H1 (cell line): Measurements from ENCODE around the gene LIPI. TPM values are rescaled to one million over a fixed set of nuclear protein-coding genes. Genes with fewer than 3 reads are reported as not detected.
A peak's percentile ranks its signal among the peaks of the same experiment; 100 is the strongest.

Source experiments
- CTCF ChIA-PET: fragments of 300-600 bp; sonication (Branson Sonifier 250); formaldehyde crosslinking; loops from one replicate; lab custom pipeline; 2021; ENCODE audit not compliant: partially characterized antibody; lab: Charles Lee
- POLR2A ChIA-PET: fragments of 300-600 bp; sonication (Branson Sonifier 250); formaldehyde crosslinking; loops from one replicate; lab custom pipeline; 2021; ENCODE audit warnings: inconsistent platforms; ENCODE audit not compliant: partially characterized antibody; lab: Charles Lee
- DNase-seq, 2 experiments: peaks; one replicate each; pipeline versions ENCODE4 v3.0.0 to v3.0.0-alpha.2; 2010 to 2022; ENCODE audit warnings: low spot score in 2 of 2, low read depth in 1 of 2, mixed read lengths in 1 of 2
- FAIRE-seq: peaks from 2 replicates; lab custom pipeline; 2011; peaks lifted over from hg19 to GRCh38; lab: Jason Lieb, UNC
- H2AFZ ChIP-seq: 2 replicates; pipeline ENCODE4 v1.8.1; 2012; ENCODE audit warnings: low read length, inconsistent platforms
- H2AK5ac ChIP-seq: 2 replicates; pipeline ENCODE4 v1.6.1; 2013; ENCODE audit warnings: low read depth, low read length
- H2BK120ac ChIP-seq: replicated peaks from 2 replicates; pipeline ENCODE3; 2013; ENCODE audit warnings: low read depth, low read length, inconsistent platforms
- H2BK12ac ChIP-seq: 2 replicates; pipeline ENCODE4 v1.6.1; 2013; ENCODE audit warnings: low read depth, low read length
- H2BK15ac ChIP-seq: 2 replicates; pipeline ENCODE4 v1.6.1; 2013; ENCODE audit warnings: low read length
- H2BK20ac ChIP-seq: 2 replicates; pipeline ENCODE4 v1.6.1; 2013; ENCODE audit warnings: low read length
- H2BK5ac ChIP-seq: 2 replicates; pipeline ENCODE4 v1.6.1; 2013; ENCODE audit warnings: low read depth, low read length
- H3K14ac ChIP-seq: 2 replicates; pipeline ENCODE4 v1.6.1; 2013; ENCODE audit warnings: inconsistent platforms; ENCODE audit not compliant: insufficient read length
- H3K18ac ChIP-seq: 2 replicates; pipeline ENCODE4 v1.6.1; 2013; ENCODE audit warnings: low read length; ENCODE audit errors: extremely low read depth
- H3K23ac ChIP-seq: 2 replicates; pipeline ENCODE4 v1.6.1; 2013; ENCODE audit warnings: inconsistent platforms; ENCODE audit not compliant: insufficient read length
- H3K23me2 ChIP-seq: 2 replicates; pipeline ENCODE4 v1.6.1; 2013; ENCODE audit warnings: low read depth, low read length
- H3K27ac ChIP-seq: 2 replicates; pipeline ENCODE4 v1.6.1; 2011; ENCODE audit warnings: low read depth, low read length, inconsistent platforms
- H3K27me3 ChIP-seq, 4 experiments: replicated peaks in 1 of 4; 1 replicate in 1 of 4; 2 replicates in 3 of 4; pipeline versions ENCODE4 v1.6.1 to v1.8.1; 2011 to 2013; ENCODE audit warnings: low read length in 3 of 4, mild to moderate bottlenecking in 3 of 4, inconsistent platforms in 2 of 4, mixed read lengths in 2 of 4, moderate library complexity in 1 of 4; ENCODE audit not compliant: control insufficient read depth in 3 of 4, insufficient read depth in 3 of 4; ENCODE audit errors: extremely low read depth in 1 of 4
- H3K36me3 ChIP-seq, 4 experiments: 2 replicates each; pipeline versions ENCODE4 v1.6.1 to v1.8.1; 2011 to 2013; ENCODE audit warnings: mild to moderate bottlenecking in 4 of 4, low read length in 3 of 4, moderate library complexity in 2 of 4, control low read depth in 1 of 4, inconsistent platforms in 1 of 4; ENCODE audit not compliant: insufficient read depth in 4 of 4, control insufficient read depth in 2 of 4
- H3K4ac ChIP-seq: replicated peaks from 2 replicates; pipeline ENCODE3; 2013; ENCODE audit warnings: low read length, low read depth, mixed read lengths, inconsistent platforms; ENCODE audit not compliant: insufficient read length
- H3K4me1 ChIP-seq, 4 experiments: replicated peaks in 1 of 4; 1 replicate in 1 of 4; 2 replicates in 3 of 4; pipeline versions ENCODE4 v1.6.1 to v1.8.1; 2011 to 2013; ENCODE audit warnings: low read length in 3 of 4, inconsistent platforms in 2 of 4, mixed read lengths in 1 of 4; ENCODE audit not compliant: insufficient read depth in 4 of 4, control insufficient read depth in 3 of 4
- H3K4me2 ChIP-seq, 2 experiments: 2 replicates each; pipeline versions ENCODE4 v1.6.1 to v1.8.1; 2011 to 2013; ENCODE audit warnings: low read depth in 2 of 2, low read length in 2 of 2, control low read depth in 1 of 2, inconsistent platforms in 1 of 2, mild to moderate bottlenecking in 1 of 2; ENCODE audit not compliant: insufficient read depth in 1 of 2
- H3K4me3 ChIP-seq, 4 experiments: fragments of 200-600, 300-600 bp in 1 of 4; sonication (generic), shearing (Covaris generic), sonication (Bioruptor Twin) in 1 of 4; 2 replicates each; pipeline versions ENCODE4 v1.5.1 to v1.8.1; 2011 to 2016; ENCODE audit warnings: low read length in 4 of 4, low read depth in 3 of 4, control low read depth in 2 of 4, inconsistent platforms in 2 of 4, mild to moderate bottlenecking in 2 of 4, mixed read lengths in 1 of 4, moderate library complexity in 1 of 4; ENCODE audit not compliant: insufficient read depth in 2 of 4; ENCODE audit errors: extremely low read depth in 1 of 4
- H3K56ac ChIP-seq: replicated peaks from 2 replicates; pipeline ENCODE3; 2013; ENCODE audit warnings: low read depth, mild to moderate bottlenecking, mixed read lengths, low read length, inconsistent platforms; ENCODE audit not compliant: insufficient read length
- H3K79me1 ChIP-seq: 2 replicates; pipeline ENCODE4 v1.6.1; 2013; ENCODE audit warnings: low read depth, low read length, control low read depth
- H3K79me2 ChIP-seq, 2 experiments: 2 replicates each; pipeline versions ENCODE4 v1.6.1 to v1.8.1; 2012 to 2013; ENCODE audit warnings: low read length in 2 of 2, mild to moderate bottlenecking in 2 of 2, inconsistent platforms in 1 of 2; ENCODE audit not compliant: insufficient read depth in 2 of 2, control insufficient read depth in 1 of 2
- H3K9ac ChIP-seq, 4 experiments: replicated peaks in 1 of 4; 1 replicate in 1 of 4; 2 replicates in 3 of 4; pipeline versions ENCODE4 v1.6.1 to v1.8.1; 2011 to 2013; ENCODE audit warnings: low read depth in 3 of 4, low read length in 3 of 4, control low read depth in 2 of 4, mild to moderate bottlenecking in 2 of 4, moderate library complexity in 2 of 4, inconsistent platforms in 1 of 4; ENCODE audit errors: extremely low read depth in 1 of 4
- H3K9me3 ChIP-seq, 2 experiments: 2 replicates each; pipeline versions ENCODE4 v1.6.1 to v1.8.1; 2012 to 2013; ENCODE audit warnings: mild to moderate bottlenecking in 2 of 2, moderate library complexity in 2 of 2, control low read depth in 1 of 2, inconsistent platforms in 1 of 2, low read depth in 1 of 2, low read length in 1 of 2, mixed read lengths in 1 of 2; ENCODE audit not compliant: insufficient read depth in 2 of 2
- H4K20me1 ChIP-seq, 2 experiments: replicated peaks in 1 of 2; 2 replicates each; pipeline versions ENCODE3 to v1.8.1; 2011 to 2013; ENCODE audit warnings: inconsistent platforms in 2 of 2, low read length in 2 of 2, mild to moderate bottlenecking in 1 of 2; ENCODE audit not compliant: insufficient read depth in 2 of 2, control insufficient read depth in 1 of 2
- H4K5ac ChIP-seq: 2 replicates; pipeline ENCODE4 v1.6.1; 2013; ENCODE audit warnings: low read length, low read depth, mixed read lengths, inconsistent platforms; ENCODE audit not compliant: insufficient read length
- H4K8ac ChIP-seq: 2 replicates; pipeline ENCODE4 v1.8.0; 2013; ENCODE audit warnings: mild to moderate bottlenecking, moderate library complexity, low read length, inconsistent platforms; ENCODE audit not compliant: insufficient read depth; ENCODE audit errors: extremely low read depth
- H4K91ac ChIP-seq: replicated peaks from 2 replicates; pipeline ENCODE3; 2013; ENCODE audit warnings: low read length, mixed read lengths, inconsistent platforms; ENCODE audit not compliant: insufficient read length
- ASH2L ChIP-seq: fragments of 200-600, 300-600 bp; sonication (generic); IDR thresholded peaks from one replicate; pipeline ENCODE4 v1.7.1; 2017; ENCODE audit warnings: low read length
- BACH1 ChIP-seq: IDR thresholded peaks from 2 replicates; pipeline ENCODE4 v1.6.1; 2012; ENCODE audit warnings: low read length, improper control_type of control experiment
- CBX5 ChIP-seq: fragments of 300-800, 300-1000 bp; sonication (generic); IDR thresholded peaks from 2 replicates; pipeline ENCODE4 v1.7.1; 2016; ENCODE audit warnings: antibody characterized with exemption, low read length, low read depth
- CEBPB ChIP-seq: IDR thresholded peaks from 2 replicates; pipeline ENCODE4 v1.6.1; 2012; ENCODE audit warnings: low read depth, low read length
- CTBP2 ChIP-seq: IDR thresholded peaks from 2 replicates; pipeline ENCODE4 v1.7.0; 2011; ENCODE audit warnings: borderline replicate concordance, mild to moderate bottlenecking, moderate library complexity, mixed read lengths, low read length; ENCODE audit not compliant: insufficient read depth, insufficient read length
- EP300 ChIP-seq, 2 experiments: IDR thresholded peaks; 1 replicate in 1 of 2; 2 replicates in 1 of 2; pipeline ENCODE4 v1.6.1; 2011 to 2012; ENCODE audit warnings: low read depth in 2 of 2, low read length in 2 of 2, mild to moderate bottlenecking in 2 of 2, borderline replicate concordance in 1 of 2, inconsistent platforms in 1 of 2, moderate library complexity in 1 of 2
- KDM4A ChIP-seq: IDR thresholded peaks from one replicate; pipeline ENCODE4 v1.7.1; 2012; ENCODE audit warnings: low read depth, mild to moderate bottlenecking, moderate library complexity, low read length, inconsistent platforms; ENCODE audit not compliant: severe bottlenecking
- KDM5A ChIP-seq: fragments of 200-600 bp; IDR thresholded peaks from 2 replicates; pipeline ENCODE4 v1.7.1; 2012; ENCODE audit warnings: mild to moderate bottlenecking, low read length, inconsistent platforms, mixed read lengths
- MAX ChIP-seq: IDR thresholded peaks from 2 replicates; pipeline ENCODE4 v1.6.1; 2012; ENCODE audit warnings: inconsistent platforms
- POU5F1 ChIP-seq: IDR thresholded peaks from 2 replicates; pipeline ENCODE4 v1.6.1; 2011; ENCODE audit warnings: low read depth, mild to moderate bottlenecking, low read length, moderate library complexity
- RBBP5 ChIP-seq: IDR thresholded peaks from 2 replicates; pipeline ENCODE4 v1.7.1; 2012; ENCODE audit warnings: low read depth, mild to moderate bottlenecking, inconsistent platforms, low read length, moderate library complexity, borderline replicate concordance
- RFX5 ChIP-seq: IDR thresholded peaks from 2 replicates; pipeline ENCODE4 v1.6.1; 2011; ENCODE audit warnings: low read depth, low read length, improper control_type of control experiment, borderline replicate concordance
- SRF ChIP-seq: IDR thresholded peaks from 2 replicates; pipeline ENCODE4 v1.6.1; 2011; ENCODE audit warnings: mild to moderate bottlenecking, low read depth, low read length, moderate library complexity
- TBP ChIP-seq: IDR thresholded peaks from 2 replicates; pipeline ENCODE4 v1.6.1; 2011; ENCODE audit warnings: low read depth, low read length, improper control_type of control experiment
- TEAD4 ChIP-seq: IDR thresholded peaks from 2 replicates; pipeline ENCODE4 v1.6.1; 2012; ENCODE audit warnings: low read depth, low read length, inconsistent platforms, mixed read lengths
- polyA plus RNA-seq, 7 experiments: library from polyadenylated mRNA; depleted of rRNA in 3 of 7; stranded (reverse) in 5 of 7; unstranded in 2 of 7; fragments of >200 nt in 5 of 7; fragments of 200-250 nt in 2 of 7; gene quantifications; 1 replicate in 5 of 7; 2 replicates in 1 of 7; 4 replicates in 1 of 7; pipeline versions ENCODE4 v1.2.1 to v1.2.3, GENCODE V29; 2011 to 2013; ENCODE audit warnings: missing spikeins in 2 of 7, mixed read lengths in 2 of 7
- total RNA-seq: library from RNA; stranded (reverse); fragmentation: NEBNext Ultra II Directional; extraction: Animal tissue kit (Norgen Biotek cat#: 25700); gene quantifications from 2 replicates; pipeline ENCODE4 v1.2.1, GENCODE V29; 2021

LIPI gene
- total and polyA plus RNA-seq, 2 of the 8 experiments (the other 6 are each of a cell fraction or from before 2014, with no cell fraction given) = not detected

DNA sequence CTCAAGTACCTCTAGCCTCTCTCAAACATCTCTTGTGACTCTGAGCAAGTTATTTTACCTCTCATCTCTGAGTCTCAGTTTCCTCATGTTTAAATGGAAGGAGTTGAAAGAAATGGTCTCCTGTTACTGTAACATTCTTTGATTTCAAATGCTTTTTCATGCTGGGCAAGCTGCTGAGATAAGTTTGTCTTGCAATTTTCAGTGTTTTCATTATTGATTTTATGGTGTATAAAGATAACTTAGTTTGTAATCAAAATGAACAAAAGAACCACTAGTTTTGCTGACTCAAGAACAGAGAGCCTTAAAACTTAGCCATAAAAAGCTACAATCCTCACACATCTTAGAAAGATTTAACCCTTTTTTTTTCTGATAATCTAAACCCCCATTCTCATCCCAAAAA lies 4.5 kb downstream of the LIPI start:
- Histone ChIP-seq H2BK12ac (no peak overlapping the region), H3K18ac (no peak overlapping the region), H3K56ac (no peak overlapping the region), H4K5ac (no peak overlapping the region), H2BK20ac (no peak overlapping the region), H2BK5ac (no peak overlapping the region), H3K79me2 (no peaks in the 10 kb centered on the region), H3K9me3 (no peaks in the 10 kb centered on the region), H2AFZ (peak overlapping the region; percentile 3; the same call in 1 of the 2 replicates), H3K36me3 (no peaks in the 10 kb centered on the region), H3K9ac (no peak overlapping the region), H3K79me1 (no peaks in the 10 kb centered on the region), H3K4ac (no peak overlapping the region), H2BK120ac (no peak overlapping the region), H3K23ac (no peak overlapping the region), H4K91ac (no peak overlapping the region), H3K23me2 (no peaks in the 10 kb centered on the region), H3K27me3 (no peaks in the 10 kb centered on the region), H4K20me1 (no peaks in the 10 kb centered on the region), H3K27ac (no peak overlapping the region), H2BK15ac (no peak overlapping the region), H2AK5ac (no peak overlapping the region), H3K4me1 (no peaks in the 10 kb centered on the region), H3K14ac (no peak overlapping the region), H3K4me3 (no peak overlapping the region), H3K4me2 (no peak overlapping the region), H4K8ac (no peak overlapping the region)
- ChIA-PET POLR2A (no interaction called here), CTCF (interaction anchor here (1.9 kb wide), 1 partner anchor 10 kb away, joined by 5 read pairs; the partner anchor contains the start of gene RBM11)
- FAIRE-seq = no peak
- DNase-seq = no peak
- TF ChIP-seq KDM5A (no peak), TBP (no peak), MAX (no peak), TEAD4 (no peak), POU5F1 (no peak), CTBP2 (no peak), BACH1 (no peak), RFX5 (no peak), ASH2L (no peak), CBX5 (no peak), SRF (no peak), RBBP5 (no peak), KDM4A (no peak), EP300 (IDR thresholded peaks at IDR 0.05; ENCODE audit: borderline replicate concordance in 1 of 2, low read depth in 2 of 2, low read length in 2 of 2) (no peak), CEBPB (no peak)
